ENCODE results near the gene NT5DC1.

- TF ChIP-seq CTCF (IDR thresholded peaks at IDR 0.05; ENCODE audit: insufficient read depth, low read depth, low read length): no peak
- no peak for TF ChIP-seq EZH2 (IDR thresholded peaks at IDR 0.05; ENCODE audit: insufficient read depth, low read length)
Measured at GRCh38 chr6:116286773-116287358, 186.2 kb downstream of the NT5DC1 start.

Data from astrocyte (in vitro differentiated cells and primary cell).